Measurements from ENCODE around the gene SH3GL2.

The SH3GL2 gene

DNA sequence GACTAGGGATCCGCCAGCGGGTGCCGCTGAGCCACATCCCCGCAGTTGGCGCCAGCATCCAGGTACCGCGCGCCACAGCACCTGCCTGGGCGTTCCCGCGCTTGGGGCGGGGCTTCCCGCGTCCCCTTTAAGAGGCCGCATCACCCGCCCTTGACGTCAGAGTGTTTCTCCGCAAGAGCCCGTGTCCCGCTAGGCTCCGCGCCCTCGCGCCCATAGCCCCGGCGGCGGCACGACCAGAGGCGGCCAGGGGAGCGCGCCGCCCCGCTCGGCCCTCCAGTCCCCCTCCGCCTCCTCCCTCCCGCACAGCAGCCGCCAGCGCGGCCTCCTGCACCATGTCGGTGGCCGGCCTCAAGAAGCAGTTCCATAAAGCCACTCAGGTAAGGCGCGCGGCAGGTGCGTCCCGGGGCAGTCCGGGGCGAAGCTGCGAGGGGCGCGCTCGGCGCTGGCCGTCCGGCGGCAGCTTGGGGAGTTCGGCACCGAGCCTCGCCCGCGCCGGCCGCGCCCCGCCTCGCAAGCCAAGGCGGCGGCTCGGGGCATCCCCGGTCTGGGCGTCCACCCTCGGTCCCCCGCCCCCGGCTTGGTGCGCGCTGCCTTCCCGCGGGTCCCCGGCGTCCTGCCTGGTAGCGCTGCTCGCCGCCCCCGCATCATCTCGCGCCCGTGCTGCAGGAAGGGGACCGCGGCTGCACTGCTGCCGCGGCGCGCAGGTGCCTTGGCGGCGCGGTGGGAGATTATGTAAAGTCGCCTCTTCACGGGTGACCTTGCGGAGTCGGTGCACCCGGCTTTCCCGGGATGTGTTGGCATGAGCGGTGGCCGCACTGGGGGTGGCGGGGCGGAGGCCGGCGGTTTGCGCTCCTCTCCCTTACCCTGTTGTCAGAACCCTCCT lies at the start of gene SH3GL2:
Gene SH3GL2, plus strand, starts transcription at position 156 of the 883 bp plus-strand sequence.
- DNase-seq, result peak in 38 of 51 donors; percentile 8 to 68 (median 48)

DNA sequence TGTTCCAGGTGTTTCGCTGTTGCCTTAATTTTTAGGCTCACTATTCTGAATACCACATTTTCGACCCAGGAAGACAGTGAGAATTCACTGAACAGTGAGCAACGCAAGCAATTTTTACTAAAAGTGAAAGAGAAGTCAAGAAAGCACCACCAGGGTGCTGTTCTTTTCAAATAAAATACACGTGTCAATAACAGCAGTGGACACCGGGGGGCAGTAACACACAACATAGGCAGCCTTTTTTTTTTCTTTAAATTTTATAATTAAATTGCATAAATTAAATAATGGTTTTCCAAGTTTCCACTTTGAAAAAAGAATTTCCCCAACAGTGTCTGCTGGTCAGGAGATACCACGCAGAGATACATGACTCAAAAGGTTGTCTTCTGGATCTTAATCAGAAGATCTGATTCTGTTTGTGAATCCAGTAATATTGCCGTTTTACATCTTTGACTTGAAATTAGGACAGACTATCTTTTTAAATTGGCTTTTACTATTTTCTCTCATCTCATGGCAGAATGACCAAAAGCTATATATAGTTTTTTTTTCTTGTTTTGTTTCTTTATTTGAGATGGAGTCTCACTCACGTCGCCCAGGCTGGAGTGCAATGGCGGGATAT lies 47.1 kb upstream of the SH3GL2 start:
- peak in 13 of 51 donors; percentile 2 to 49 (median 10) for DNase-seq

DNA sequence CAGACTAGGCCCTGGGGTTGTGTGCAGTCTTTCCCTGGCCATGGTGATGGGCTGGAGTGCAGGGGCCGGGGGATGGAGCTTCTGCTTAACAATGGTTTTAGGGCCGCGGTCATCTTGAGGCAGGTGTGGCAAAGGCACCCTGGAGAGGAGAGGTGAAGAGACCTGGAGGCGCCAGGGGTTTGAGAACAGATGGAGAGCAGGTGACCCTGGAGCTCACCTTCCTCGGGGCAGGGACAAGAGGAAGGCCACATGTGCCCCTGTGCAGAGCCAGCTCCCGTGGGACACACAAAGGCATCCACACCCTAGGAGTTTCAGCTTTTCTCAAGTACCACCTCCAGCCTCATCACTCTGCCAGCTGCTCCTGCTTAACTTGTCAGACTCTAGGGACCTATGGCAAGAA lies 46.4 kb upstream of the SH3GL2 start:
- DNase-seq, result no peak

DNA sequence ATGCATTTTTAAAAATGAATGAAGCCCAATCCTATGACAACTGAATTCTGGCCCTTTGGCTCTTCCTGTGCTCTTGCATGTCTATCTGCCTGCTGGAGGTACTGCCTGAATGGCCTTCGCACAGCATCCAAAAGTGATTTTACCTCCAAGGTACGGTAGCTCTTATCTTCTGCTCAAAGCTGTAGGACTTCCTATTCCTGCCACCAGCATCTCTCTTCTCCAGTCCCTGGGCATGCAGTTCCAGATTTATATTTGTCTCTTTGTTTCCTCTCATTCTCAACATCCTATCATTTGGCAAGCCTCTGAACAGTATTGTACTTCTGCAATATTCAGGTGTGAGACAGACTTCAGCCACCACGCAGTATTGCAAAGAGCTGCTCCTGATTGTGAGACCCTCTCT lies 43.7 kb upstream of the SH3GL2 start:
- DNase-seq, result no peak

DNA sequence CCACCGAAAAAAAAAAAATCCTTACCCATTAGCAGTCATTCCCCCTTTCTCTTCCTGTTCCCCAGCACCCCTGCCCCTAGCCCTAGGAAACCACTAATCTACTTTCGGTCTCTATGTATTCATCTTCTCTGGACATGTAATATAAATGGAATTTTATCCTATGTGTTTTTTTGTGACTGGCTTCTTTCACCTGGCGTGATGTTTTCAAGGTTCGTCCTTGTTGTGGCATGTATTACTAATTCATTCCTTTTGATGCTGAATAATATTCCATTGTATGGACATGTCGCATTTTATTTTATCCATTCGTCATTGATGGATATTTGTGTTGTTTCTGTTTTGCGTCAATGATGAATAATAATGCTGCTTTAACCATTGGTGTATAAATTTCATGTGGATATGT lies 42.8 kb upstream of the SH3GL2 start:
- no peak for DNase-seq

DNA sequence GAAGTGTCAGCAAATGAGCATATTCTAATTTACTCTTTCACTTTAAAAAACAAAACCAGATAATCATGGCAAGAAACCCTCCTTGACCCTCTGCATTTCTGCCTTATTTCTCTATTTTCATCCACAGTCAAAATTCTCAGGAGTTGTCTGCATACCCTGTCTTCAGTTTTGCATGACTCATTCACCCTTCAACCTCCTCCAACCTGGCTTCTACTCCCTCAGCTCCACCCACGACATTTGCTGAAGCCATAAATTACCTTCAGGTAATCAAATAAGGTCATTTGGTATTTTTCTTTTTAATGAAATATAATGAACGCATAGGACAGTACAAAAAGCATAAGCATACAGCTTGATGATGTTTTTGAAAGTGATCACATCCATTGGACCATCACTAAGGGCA lies 27.8 kb upstream of the SH3GL2 start:
- no peak for DNase-seq

DNA sequence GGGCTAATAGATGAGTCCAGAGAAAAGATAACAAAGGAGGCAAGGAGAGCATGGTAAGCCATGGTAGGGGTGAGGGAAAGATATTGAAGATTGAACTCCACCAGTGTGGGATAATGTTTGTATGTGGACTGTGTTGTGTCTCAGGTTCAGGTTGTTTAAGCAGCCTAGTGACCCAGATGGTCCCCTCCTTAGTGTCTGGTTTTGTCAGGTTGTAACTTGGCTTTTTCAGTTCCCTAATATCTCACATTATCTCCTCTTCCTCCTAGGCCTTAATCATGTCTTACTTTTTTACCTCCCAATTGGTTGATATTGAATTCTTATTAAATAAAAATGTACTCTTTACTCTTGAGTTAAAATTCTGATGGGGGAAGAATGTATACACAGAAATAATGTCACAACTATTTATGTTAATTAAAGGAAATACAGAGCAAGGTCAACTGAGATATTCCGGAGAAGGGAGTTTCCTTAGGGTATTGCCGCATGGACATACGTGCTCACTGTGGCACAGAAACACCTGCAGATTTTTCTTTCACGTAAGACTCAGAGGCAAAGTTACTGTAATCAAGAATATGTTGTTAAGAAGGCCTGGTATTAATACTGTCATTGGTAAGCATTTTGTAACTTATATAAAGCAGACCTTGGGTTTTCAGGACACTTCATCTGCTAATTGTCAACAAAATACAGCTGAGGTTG lies 23.4 kb upstream of the SH3GL2 start:
- no peak for DNase-seq

DNA sequence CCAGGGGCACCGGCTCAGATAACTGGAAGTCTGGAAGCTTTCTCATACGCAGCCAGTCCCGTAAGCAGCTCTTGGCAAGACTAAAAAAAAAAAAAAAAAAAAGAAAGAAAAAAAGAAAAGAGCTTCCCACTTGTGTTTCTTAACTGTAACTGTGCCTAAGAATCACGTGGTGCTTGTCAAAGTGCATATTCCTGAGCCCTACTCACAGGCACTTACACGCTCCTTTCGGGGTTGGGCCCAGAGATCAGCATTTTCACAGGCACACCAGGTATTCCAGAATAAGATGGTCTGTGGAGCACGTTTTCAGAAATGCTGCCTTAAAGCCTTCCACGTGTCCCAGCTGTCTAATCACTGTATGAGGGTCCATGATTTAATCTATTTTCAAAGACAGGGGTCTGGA lies 22.6 kb upstream of the SH3GL2 start:
- DNase-seq, result no peak

DNA sequence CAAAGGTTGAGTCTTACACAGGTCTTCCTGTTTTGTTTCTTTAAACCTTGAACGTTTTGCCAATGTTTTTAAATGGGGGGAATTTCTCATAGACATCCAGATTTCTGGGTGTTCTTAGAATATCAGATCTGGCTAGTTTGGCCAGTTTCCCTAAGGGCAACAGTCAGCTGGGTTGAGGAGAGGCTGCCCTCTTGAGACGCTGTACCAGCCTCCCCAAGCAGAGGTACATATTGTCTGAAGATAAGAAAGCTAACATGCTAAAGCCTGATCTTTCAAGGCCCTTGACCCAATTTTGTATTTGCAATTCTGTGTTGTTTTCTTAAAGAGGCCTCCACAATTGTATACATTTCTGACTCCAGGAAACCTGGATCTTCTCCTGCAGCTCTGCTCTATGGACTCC lies 21.9 kb upstream of the SH3GL2 start:
- no peak for DNase-seq

DNA sequence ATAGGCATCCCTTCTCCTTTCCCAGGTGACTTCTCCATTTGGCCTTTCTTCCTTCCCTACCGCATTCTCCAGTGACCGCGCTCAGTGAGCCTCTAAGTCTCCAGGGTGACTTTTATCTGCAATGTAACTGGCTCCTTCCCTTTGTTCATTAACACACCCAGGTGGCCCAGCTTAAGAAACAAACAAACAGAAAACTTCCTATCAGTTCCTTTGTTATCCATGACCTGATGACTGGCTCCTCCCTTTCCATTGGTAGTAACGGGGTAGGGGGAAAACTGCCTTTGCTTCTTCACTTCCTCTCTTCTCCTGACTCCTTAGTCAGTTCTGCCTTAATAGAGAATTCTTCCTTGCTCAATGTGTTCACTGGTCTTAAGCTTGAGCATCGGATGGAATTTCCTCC lies 7.0 kb upstream of the SH3GL2 start:
- DNase-seq, result no peak

DNA sequence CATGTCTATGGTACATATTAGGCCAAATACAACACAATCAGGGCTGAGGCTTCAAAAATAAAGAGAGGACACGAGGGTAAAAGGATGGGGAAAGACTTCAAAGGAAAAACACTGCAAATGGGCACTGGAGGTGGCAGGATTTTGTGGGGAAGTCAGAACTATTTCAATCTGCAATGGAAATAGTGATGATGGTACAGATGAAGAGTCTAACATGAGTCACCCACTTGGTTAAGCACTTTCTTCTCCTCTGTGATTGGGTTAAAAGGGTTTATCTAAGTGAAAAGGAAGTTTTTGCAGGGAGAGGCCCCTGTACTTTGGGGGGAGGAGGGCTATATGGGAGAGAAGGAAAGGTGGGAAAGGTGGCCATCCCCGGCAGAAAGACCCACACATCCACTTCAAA lies 4.5 kb upstream of the SH3GL2 start:
- DNase-seq, result no peak

DNA sequence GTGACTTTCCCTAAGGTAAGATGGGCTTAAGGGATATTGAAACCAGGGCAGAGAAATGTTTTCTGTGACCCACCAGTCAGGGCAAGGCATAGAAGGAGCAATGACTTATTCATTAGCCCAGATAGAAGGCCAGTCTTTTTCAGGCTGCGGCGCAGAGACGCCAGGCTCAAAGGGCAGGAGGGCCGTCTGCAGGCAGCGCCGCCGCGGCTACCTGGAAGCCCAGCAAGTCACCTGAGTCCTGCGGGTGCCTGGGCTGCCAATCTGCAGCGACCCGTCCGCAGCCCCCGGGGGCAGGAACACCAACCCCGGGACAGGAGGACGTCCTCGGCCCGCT lies 322 bp upstream of the SH3GL2 start:
- DNase-seq, result peak in 1 of 51 donors; percentile 49

DNA sequence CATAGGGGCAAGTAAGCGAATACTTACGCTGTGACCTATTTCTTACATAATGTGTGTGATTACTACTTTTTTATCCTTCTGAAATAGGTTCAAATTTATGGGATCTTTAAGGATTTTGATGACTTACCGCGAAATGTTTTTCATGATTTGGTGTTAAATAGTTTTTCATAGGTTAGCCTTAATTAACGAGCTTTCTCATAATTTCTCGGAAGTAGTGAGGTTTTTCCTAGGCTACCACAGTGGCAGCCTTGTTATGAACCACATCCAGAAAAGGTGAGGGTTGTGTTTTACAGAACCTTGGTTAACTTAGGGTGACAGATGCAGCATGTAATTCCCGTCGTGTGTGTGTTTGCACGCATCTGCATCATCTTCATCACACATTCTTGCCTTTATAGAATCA lies 1.3 kb downstream of the SH3GL2 start:
- DNase-seq, result no peak

DNA sequence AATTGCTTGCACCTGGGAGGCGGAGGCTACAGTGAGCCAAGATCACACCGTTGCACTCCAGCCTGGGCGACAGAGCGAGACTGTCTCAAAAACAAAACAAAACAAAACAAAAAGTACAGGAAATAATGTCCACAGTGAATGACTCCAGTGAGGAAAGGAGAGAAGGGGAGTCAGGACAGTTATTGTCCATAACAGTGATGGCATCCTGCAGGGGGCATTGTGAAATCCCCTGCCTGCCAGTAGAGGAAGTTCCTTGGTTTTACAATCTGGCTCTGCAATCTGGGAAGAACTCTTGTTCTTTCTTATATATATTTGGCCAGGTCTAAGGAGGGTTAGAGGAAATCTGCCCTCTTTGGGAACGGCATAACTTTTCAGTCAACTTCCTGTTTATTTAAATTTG lies 8.2 kb downstream of the SH3GL2 start:
- DNase-seq, result no peak

DNA sequence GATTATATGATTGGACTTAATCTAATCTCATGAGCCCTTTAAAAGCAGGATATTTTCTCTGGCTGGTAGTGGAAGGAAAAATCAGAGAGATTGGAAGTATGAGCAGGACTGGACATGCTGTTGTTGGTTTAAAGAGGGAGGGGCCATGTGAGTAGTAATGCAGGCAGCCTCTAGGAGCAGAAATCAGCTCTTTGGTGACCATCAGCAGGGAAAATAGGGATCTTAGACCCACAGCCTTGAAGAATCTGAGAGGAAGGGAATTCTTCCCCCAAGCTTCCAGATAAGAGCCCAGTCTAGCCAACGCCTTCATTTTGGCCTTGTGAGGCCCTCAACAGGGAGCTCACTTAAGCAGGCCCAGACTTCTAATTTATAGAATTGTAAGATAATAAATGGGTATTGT lies 9.5 kb downstream of the SH3GL2 start:
- no peak for DNase-seq

DNA sequence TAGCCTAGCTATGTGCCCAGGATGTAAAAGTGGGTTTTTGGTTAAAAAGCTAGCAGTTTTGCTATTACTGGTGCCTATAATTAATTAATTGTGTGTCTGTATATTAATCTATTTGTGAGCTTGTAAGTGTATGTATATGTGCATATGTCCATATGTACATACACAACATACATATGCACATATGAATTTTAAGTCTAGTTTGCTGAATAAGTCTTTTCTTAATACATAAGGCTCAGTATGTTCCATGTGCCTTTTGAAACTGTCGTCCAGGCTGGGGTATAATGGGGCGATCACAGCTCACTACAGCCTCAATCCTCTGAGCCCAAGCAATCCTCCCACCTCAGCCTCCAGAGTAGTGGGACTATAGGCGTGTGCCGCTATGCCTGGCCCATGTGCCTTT lies 10.1 kb downstream of the SH3GL2 start:
- no peak for DNase-seq

DNA sequence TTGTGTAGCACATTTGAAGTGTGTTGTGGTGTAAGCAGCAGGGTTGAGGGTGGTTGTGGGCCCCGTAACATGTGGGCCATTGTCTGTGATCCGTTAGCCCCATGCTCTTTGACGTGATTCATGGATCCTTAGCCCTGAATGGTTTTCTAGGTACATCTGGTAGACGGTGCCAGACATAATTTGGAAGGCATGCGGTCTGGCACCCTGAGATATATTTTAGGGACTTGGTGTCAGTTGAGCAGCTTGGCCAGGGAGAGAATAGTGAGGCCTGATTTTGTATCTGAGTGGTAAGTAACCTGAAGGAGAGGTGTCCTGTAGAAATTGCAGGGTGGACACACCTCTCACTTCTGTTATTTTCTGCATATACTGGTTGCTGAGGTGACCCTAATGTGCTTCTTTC lies 10.9 kb downstream of the SH3GL2 start:
- DNase-seq, result no peak

DNA sequence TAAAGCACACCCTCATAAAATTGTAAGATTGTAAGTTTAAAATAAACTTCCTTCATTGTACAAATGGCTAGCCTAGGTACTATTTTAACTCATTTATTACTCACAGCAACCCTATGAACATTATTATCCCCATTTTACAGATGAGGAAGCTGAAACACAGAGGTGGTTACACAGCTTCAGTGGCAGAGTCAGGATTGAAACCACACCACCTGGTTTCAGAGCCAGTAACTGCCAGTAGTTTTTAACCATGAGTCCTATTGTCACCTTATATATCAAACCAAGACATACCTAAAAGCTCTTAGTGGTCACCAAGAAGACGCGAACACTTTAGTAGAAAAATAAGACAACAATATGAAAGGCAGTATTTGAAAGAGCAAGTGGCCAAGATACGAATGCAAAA lies 16.1 kb downstream of the SH3GL2 start:
- DNase-seq, result no peak

DNA sequence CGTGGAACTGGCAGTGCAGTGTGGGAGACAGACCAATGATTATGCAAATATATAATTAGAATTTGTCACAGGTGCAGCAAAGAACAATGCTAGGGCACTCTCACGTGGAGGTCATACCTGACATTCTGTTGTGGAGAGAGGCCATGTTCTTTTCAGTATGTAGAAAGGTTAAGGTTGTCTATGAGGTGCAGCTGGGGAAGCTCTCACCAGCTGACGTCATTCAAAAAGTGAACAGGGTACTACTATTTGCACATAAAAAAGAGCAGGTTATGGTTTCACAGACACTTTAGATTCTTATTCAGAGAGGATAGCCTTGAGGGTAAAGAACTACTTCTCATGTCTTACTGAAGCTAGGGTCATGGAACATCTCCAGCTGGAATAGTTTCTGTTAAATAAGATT lies 19.1 kb downstream of the SH3GL2 start:
- DNase-seq, result no peak

DNA sequence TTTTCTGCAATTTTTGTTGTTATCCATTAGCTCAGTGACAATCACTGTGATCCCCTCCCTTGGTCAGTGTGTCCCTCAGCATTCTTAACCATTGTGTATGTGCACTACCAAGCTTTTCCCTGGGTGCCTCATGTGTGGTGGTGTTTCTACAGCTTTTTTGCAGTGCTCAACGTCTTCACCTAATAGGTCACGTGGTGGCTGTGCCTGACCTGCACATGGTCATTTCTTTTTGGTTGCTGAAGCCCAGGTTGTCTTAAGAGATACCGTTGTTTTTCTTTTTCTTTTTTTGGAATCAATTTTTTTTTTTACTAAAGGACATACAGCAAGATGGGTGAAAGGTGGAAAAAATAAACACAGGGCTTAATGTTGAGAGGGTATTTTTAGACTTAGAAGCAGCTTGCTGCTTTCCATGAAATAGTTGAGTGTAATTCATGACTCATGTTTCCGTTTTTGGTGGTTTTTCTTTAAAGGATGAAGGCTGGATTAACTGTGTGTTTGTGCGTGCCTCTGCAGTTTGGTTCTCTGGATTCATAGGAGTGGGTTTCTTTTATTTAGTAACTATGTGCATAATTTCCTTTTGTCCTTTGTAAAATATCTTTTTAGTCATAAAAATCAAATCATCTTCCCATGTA lies 22.2 kb downstream of the SH3GL2 start:
- DNase-seq, result no peak

DNA sequence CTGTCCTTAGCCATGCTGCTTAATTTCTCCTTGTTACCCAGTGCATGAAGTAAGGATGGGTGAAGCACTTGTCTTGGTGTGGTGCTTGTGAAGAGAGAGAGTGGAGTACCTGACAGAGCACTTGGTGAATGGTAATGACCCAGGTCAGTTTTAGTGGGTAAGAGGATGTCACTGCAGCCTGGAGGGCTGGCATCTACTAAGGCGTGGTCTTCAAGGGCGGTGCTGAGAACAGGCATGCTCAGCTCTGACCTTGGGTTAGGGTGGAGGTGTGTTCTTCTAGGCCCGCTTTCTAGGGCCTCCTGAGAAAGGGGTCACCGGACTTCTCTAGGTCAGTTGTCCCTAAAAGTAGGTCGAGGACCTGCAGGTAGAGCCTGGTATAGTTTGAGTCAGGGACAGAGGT lies 25.7 kb downstream of the SH3GL2 start:
- no peak for DNase-seq

DNA sequence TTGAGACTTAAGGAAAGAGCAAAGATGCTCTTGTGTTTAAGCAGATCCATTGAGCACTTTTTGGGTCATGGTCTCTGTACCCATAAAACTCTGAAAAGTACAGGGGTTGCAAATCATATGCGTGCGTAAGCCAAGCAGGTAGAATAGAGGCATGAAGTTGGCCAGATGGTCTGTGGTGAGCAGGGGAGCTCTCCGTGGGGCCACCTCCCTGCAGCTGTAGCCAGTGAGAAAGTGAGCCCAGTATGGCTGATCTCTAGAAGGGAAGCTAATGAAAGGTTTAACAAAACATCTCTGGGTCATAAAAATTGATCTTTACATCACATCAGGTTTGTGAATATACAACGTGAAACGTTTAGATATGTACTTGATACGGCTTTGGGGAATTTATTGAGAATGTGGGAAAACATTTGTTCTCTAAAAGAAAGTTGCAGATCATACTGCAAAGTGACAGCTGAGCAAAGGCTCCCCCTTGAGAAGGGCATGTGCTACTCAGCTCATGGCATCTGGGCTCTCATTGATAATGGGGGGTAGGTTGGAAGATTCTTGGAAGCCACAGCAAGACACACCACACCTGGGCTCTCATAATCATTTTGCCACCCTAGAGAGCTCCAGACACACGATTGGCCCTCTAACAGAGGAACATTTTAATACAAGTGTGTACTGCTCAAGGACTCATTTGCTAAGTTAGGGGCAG lies 30.6 kb downstream of the SH3GL2 start:
- DNase-seq, result no peak

All from hypothalamus (tissue), 51 donors.